ENCODE data around the gene NAA20.

GRCh38 chr20:19967445-19967844 is 49.7 kb upstream of the NAA20 start:
- TF ChIP-seq POLR2AphosphoS5 (IDR thresholded peaks at IDR 0.05; ENCODE audit: borderline replicate concordance, low read depth, low read length) (no peak), EZH2 (IDR thresholded peaks at IDR 0.05) (no peak), FOXP2 (optimal IDR thresholded peaks at IDR 0.05; ENCODE audit: control extremely low read depth, extremely low read length, insufficient read depth) (no peak)
